WTC11 (cell line): ENCODE measurements around the gene PHF10.

ENCODE experiments used
- IRF1 ChIP-seq: sonication (generic); formaldehyde crosslinking; IDR thresholded peaks from 2 replicates; pipeline ENCODE4 v1.8.0; 2023; ENCODE audit warnings: missing genetic modification reagents
- JUN ChIP-seq: sonication (generic); formaldehyde crosslinking; IDR thresholded peaks from 2 replicates; pipeline ENCODE4 v1.8.0; 2023; ENCODE audit warnings: mild to moderate bottlenecking, missing genetic modification reagents
- NR1H2 ChIP-seq: sonication (generic); formaldehyde crosslinking; IDR thresholded peaks from 2 replicates; pipeline ENCODE4 v1.9.0; 2021; ENCODE audit warnings: mild to moderate bottlenecking, moderate library complexity, missing genetic modification reagents
- PREB ChIP-seq: sonication (generic); formaldehyde crosslinking; IDR thresholded peaks from 2 replicates; pipeline ENCODE4 v1.8.1; 2022; ENCODE audit warnings: mild to moderate bottlenecking, missing genetic modification reagents, moderate library complexity, borderline replicate concordance
- ZNF423 ChIP-seq: fragments of 250-450 bp; sonication (Bioruptor Pico); IDR thresholded peaks from 2 replicates; pipeline ENCODE4 v2.1.2; 2022; ENCODE audit warnings: mild to moderate bottlenecking, moderate library complexity

GRCh38 chr6:169664227-169664626 is 60.1 kb downstream of the PHF10 start:
- TF ChIP-seq NR1H2 (CRISPR knock-in tag) = no peak
- no peak for TF ChIP-seq ZNF423 (CRISPR knock-in tag)
- TF ChIP-seq PREB (CRISPR knock-in tag) = no peak
- TF ChIP-seq IRF1 (CRISPR knock-in tag) = no peak
- TF ChIP-seq JUN (CRISPR knock-in tag) = no peak
